Neural progenitor cell (in vitro differentiated cells): ENCODE measurements around the gene GLI1.

ENCODE experiments used
- CTCF ChIP-seq: fragments of 200-600 bp; sonication (generic); IDR thresholded peaks from 2 replicates; pipeline ENCODE4 v1.5.1; 2017; ENCODE audit warnings: antibody characterized with exemption, mild to moderate bottlenecking
- EZH2 ChIP-seq: fragments of 200-600 bp; sonication (generic); IDR thresholded peaks from 2 replicates; pipeline ENCODE4 v1.6.1; 2017; ENCODE audit warnings: antibody characterized with exemption, mild to moderate bottlenecking, moderate library complexity
- EZH2phosphoT487 ChIP-seq: fragments of 200-600 bp; sonication (generic); IDR thresholded peaks from 2 replicates; pipeline ENCODE4 v1.6.1; 2017; ENCODE audit warnings: antibody characterized with exemption

GRCh38 chr12:57467915-57468314 lies 8.3 kb downstream of the GLI1 start:
- TF ChIP-seq CTCF = no peak
- TF ChIP-seq EZH2 = no peak
- TF ChIP-seq EZH2phosphoT487 = no peak
